HEK293T (cell line): Measurements from ENCODE around the gene RNU5B-1.

Experiments used
- BHLHE40 ChIP-seq: fragments of 450-650 bp; IDR thresholded peaks from 2 replicates; pipeline ENCODE4 v1.6.1; 2016; ENCODE audit warnings: mild to moderate bottlenecking, moderate library complexity, borderline replicate concordance
- ELF4 ChIP-seq: fragments of 450-650 bp; IDR thresholded peaks from 2 replicates; pipeline ENCODE4 v1.6.1; 2017; ENCODE audit warnings: antibody characterized with exemption
- FOXA1 ChIP-seq: fragments of 450-650 bp; IDR thresholded peaks from 2 replicates; pipeline ENCODE4 v1.6.1; 2016; ENCODE audit warnings: mild to moderate bottlenecking
- FOXM1 ChIP-seq: fragments of 450-650 bp; IDR thresholded peaks from 2 replicates; pipeline ENCODE4 v1.6.1; 2017; ENCODE audit warnings: mild to moderate bottlenecking, borderline replicate concordance
- NFRKB ChIP-seq: fragments of 450-650 bp; IDR thresholded peaks from 2 replicates; pipeline ENCODE4 v1.6.1; 2016; ENCODE audit warnings: mild to moderate bottlenecking, moderate library complexity
- SP1 ChIP-seq: fragments of 450-650 bp; IDR thresholded peaks from 2 replicates; pipeline ENCODE4 v1.6.1; 2017
- ZNF384 ChIP-seq: fragments of 450-650 bp; IDR thresholded peaks from 2 replicates; pipeline ENCODE4 v1.6.1; 2016

- TF ChIP-seq SP1: no peak
- no peak for TF ChIP-seq NFRKB
- no peak for TF ChIP-seq FOXA1
- TF ChIP-seq FOXM1: no peak
- TF ChIP-seq BHLHE40: no peak
- no peak for TF ChIP-seq ZNF384
- TF ChIP-seq ELF4: no peak
Measured at GRCh38 chr15:65311760-65312159, 7.3 kb downstream of the RNU5B-1 start.
